Hindlimb muscle (tissue), 1 donor: ENCODE results near the gene EPN3. TPM values are rescaled to one million over a fixed set of nuclear protein-coding genes. Genes with fewer than 3 reads are reported as not detected.

Experiments
- DNase-seq: peaks from one replicate; pipeline ENCODE4 v3.0.0-alpha.2; 2013
- polyA plus RNA-seq: library from polyadenylated mRNA; unstranded; fragments of 120-200 nt; gene quantifications from one replicate; pipeline ENCODE4 v1.2.1, GENCODE V29; 2013; ENCODE audit not compliant: insufficient read length

Gene EPN3
- polyA plus RNA-seq, 1 donor = 1.5 TPM

GRCh38 chr17:50593321-50593720 is 60.8 kb downstream of the EPN3 start:
- DNase-seq = no peak

Other genes starting within 250 kb of the EPN3 start
- gene XYLT2, start 186.6 kb upstream of the EPN3 start, polyA plus RNA-seq = 27.3 TPM
- 52.5 TPM for gene MRPL27, start 159.6 kb upstream of the EPN3 start, polyA plus RNA-seq
- 4.9 TPM for gene EME1, start 159.5 kb upstream of the EPN3 start, polyA plus RNA-seq
- 45.1 TPM for gene LRRC59, start 135.2 kb upstream of the EPN3 start, polyA plus RNA-seq
- 85.4 TPM for gene ACSF2, start 106.5 kb upstream of the EPN3 start, polyA plus RNA-seq
- gene CHAD, start 63.9 kb upstream of the EPN3 start, polyA plus RNA-seq = 4.4 TPM
- gene RSAD1, start 53.9 kb upstream of the EPN3 start, polyA plus RNA-seq = 36.9 TPM
- gene MYCBPAP, start 24.3 kb upstream of the EPN3 start, polyA plus RNA-seq = 1.0 TPM
- 31.4 TPM for gene SPATA20, start 14.4 kb downstream of the EPN3 start, polyA plus RNA-seq
- 4.8 TPM for gene CACNA1G, start 28.0 kb downstream of the EPN3 start, polyA plus RNA-seq
- gene ABCC3, start 102.1 kb downstream of the EPN3 start, polyA plus RNA-seq = 0.66 TPM
- 45.4 TPM for gene ANKRD40, start 175.2 kb downstream of the EPN3 start, polyA plus RNA-seq
- 270 TPM for gene LUC7L3, start 186.9 kb downstream of the EPN3 start, polyA plus RNA-seq
- not detected for gene ANKRD40CL, start 234.8 kb downstream of the EPN3 start, polyA plus RNA-seq